Testis (tissue), 2 donors: ENCODE measurements around the gene MTCL1.

Source experiments
- CTCF ChIP-seq, 3 experiments: fragments of 450-650 bp in 2 of 3; fragments of 200-600 bp in 1 of 3; sonication (generic) in 1 of 3; IDR thresholded peaks; one replicate each; pipeline ENCODE4 v1.5.1; 2016 to 2019; ENCODE audit warnings: antibody characterized with exemption in 3 of 3, mild to moderate bottlenecking in 2 of 3, moderate library complexity in 1 of 3
- POLR2A ChIP-seq: fragments of 450-650 bp; IDR thresholded peaks from one replicate; pipeline ENCODE4 v1.6.1; 2017; ENCODE audit warnings: antibody characterized with exemption, mild to moderate bottlenecking, moderate library complexity

GRCh38 chr18:8858888-8859511 is 153.6 kb downstream of the MTCL1 start:
- TF ChIP-seq CTCF (IDR thresholded peaks at IDR 0.05), result no peak
- TF ChIP-seq POLR2A, result no peak
